MV-4-11 (cell line): ENCODE results near the gene ECE2.
A peak's percentile ranks its signal among the peaks of the same experiment; 100 is the strongest.
"Not testable (repeated sequence)": the region's sequence is repeated elsewhere in the genome, so short reads cannot be mapped to it uniquely, and the experiment has no call there.

Experiments
- DNase-seq: peaks from one replicate; lab custom pipeline; 2025; lab: John Stamatoyannopoulos, UW

The ECE2 gene

DNA sequence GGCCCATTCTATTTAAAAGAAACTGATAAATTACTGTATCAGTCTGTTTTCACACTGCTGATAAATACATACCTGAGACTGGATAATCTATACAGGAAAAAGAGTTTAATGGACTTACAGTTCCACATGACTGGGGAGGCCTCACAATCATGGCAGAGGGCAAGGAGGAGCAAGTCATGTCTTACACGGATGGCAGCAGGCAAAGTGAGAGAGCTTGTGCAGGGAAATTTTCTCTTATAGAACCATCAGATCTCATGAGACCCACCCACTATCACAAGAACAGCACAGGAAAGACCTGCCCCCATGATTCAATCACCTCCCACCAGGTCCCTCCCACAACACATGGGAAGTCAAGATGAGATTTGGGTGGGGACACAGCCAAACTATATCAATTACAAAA, 8.6 kb upstream of the ECE2 start:
- DNase-seq: not testable (repeated sequence)

- no peak for DNase-seq
Measured at GRCh38 chr3:184272269-184272668, 3.6 kb upstream of the ECE2 start.

DNA sequence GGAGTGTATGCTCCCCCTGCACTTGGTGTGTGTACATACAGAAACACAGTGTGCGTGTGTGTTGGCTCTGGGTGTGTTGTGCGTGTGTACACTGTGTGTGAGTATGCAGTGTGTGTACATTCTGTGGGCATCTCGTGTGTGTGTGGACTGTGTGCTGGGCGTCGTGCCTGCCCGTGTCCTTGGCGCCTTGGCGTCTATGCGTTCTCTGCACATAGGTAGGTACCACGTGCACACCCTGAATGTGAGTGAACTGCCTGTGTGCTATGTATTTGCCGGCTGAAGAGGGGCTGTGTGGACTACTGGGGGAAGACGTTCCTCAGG, 481 bp upstream of the ECE2 start:
- DNase-seq: no peak

DNA sequence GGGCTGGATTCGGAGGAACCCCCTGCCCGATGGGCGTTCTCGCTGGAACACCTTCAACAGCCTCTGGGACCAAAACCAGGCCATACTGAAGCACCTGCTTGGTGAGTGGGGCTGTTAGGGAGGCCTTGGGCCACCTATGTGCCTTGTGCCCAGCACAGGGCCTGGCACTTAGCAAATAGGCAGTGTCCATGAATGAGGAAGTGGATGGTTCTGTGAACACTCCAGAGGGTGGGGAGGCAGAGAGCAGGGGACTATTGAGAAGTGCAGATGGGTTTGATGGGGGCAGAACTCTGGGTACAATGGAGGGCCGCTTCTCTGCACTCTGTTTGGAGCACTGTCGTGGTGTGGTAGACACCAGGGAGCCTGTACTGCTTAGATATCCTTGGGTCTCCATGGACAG, 1.5 kb downstream of the ECE2 start:
- DNase-seq: no peak

DNA sequence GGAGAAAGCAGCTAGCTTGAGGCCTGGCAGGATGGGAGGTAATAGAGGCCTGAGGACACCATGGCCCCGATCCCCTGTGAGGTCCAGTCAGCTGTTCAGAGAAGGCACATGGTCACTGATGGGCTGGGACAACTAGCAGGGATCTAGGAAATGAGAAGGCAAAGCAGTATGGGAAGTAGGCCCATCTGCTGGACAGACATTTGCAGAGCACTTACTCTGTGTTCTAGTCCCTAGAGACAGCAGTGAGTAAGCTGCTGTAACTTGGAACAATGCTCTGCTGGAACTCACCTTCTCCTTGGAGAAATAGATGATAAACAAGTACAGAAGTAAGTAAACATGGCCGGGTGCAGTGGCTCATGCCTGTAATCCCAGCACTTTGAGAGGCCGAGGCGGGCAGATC, 7.1 kb downstream of the ECE2 start:
- no peak for DNase-seq

- DNase-seq: no peak
Measured at GRCh38 chr3:184283681-184284080, 7.9 kb downstream of the ECE2 start.

DNA sequence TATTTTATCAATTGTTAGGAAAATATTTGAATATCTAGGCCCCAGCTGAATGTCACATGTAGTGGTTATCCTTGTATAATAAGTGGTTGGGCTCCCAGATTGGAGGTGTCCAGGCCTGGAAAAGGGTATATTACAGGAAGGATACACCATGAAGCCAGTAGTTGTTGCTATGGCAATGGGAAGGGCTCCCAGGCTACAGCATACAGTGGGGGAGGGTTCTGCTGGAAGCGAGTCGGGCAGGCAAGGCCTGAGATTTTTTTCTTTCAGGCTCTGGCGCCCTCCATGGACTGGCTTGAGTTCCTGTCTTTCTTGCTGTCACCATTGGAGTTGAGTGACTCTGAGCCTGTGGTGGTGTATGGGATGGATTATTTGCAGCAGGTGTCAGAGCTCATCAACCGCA, 8.9 kb downstream of the ECE2 start:
- peak; percentile 49 for DNase-seq

- peak; percentile 33 for DNase-seq
Measured at GRCh38 chr3:184289426-184289938, 13.7 kb downstream of the ECE2 start.

DNA sequence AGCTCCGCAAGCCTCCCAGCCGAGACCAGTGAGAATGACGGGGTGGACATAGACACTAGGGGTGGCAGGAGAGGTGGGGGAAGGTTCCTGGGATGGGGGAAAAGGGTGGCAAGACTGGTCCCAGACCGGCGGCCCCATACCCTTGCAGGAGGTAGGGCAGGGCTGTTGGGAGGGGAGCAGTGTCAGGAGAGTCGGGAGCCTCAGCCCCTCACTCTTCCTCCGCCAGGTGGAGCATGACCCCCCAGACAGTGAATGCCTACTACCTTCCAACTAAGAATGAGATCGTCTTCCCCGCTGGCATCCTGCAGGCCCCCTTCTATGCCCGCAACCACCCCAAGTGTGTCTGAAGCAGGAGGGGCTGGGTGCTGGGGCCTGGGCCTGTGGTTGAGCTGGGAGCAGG, 14.5 kb downstream of the ECE2 start:
- no peak for DNase-seq

GRCh38 chr3:184291044-184291737, 15.4 kb downstream of the ECE2 start:
- no peak for DNase-seq

DNA sequence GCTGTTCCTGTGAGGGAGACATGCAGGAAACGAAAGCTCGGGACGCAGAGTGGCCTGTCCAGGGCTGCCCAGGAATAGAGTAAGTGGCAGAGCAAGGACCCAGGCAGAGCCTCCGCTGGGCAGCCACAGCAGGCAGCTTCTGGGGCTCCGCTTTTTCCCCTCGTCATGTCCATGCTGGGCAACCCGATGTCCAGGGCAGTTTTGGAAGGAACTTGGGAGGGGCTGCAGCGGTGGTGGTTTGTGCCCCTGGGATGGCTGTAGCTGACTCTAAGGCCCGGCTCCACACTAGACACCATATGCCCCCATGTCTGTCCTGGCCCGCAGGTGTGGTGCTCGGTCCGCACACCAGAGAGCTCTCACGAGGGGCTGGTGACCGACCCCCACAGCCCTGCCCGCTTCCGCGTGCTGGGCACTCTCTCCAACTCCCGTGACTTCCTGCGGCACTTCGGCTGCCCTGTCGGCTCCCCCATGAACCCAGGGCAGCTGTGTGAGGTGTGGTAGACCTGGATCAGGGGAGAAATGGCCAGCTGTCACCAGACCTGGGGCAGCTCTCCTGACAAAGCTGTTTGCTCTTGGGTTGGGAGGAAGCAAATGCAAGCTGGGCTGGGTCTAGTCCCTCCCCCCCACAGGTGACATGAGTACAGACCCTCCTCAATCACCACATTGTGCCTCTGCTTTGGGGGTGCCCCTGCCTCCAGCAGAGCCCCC, 16.1 kb downstream of the ECE2 start:
- no peak for DNase-seq

GRCh38 chr3:184295771-184296170, 19.9 kb downstream of the ECE2 start:
- no peak for DNase-seq

DNA sequence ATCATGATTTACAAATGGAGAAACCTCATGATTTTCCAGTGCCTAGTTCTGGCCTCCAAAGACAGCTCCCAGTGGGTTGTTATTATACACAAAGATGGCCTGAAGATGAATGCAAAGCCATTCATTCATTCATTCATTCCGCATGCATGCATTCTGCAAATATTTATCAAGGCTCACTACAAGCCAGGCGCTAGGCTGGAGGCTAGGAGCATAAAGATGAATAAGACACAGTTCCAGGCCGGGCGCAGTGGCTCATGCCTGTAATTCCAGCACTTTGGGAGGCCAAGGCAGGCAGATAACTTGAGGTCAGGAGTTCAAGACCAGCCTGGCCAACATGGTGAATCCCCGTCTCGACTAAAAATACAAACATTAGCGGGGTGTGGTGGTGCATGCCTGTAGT, 20.8 kb downstream of the ECE2 start:
- no peak for DNase-seq

GRCh38 chr3:184298759-184299487, 23.1 kb downstream of the ECE2 start, which contains the start of gene PSMD2:
PSMD2 (plus strand) TSS chr3:184299241; CDS start chr3:184299267, 26 bp downstream.
- DNase-seq: peak; percentile 93

DNA sequence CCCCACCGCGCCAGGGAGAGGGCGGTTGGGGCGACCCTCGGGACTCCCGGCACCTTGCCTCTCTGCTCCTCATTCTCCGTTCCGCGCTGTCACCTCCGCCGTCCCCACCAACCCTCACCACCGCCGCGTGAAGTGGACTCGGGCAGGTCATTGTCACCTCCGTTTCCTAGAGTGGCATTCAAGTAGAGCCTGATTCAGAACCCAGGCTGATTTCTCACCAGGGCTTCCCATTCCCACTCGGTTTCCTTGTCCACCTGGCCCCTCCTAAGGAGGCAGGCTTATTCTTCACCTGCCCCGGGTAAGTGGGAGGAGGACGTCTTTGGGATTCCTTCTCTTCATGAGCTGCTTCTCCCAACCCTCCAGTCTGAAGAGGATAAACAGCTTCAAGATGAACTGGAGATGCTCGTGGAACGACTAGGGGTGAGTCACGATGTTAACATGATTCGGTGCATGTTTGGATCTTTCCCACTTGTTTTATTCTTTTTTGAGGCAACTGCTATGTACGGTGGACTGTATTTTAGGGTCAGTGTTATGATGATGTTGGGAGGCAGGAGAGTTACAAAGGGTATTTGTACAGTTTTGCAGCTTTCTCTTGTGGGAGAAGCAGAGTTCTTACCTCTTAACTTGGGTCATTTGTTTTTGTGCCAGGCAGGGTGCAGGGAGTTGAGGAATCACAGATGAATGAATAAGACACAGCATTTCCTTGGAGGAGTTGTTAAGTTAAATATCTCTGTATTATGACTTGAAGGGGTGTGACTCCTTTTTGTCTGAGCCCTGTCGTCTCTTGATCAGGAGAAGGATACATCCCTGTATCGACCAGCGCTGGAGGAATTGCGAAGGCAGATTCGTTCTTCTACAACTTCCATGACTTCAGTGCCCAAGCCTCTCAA, 23.9 kb downstream of the ECE2 start:
- DNase-seq: no peak

DNA sequence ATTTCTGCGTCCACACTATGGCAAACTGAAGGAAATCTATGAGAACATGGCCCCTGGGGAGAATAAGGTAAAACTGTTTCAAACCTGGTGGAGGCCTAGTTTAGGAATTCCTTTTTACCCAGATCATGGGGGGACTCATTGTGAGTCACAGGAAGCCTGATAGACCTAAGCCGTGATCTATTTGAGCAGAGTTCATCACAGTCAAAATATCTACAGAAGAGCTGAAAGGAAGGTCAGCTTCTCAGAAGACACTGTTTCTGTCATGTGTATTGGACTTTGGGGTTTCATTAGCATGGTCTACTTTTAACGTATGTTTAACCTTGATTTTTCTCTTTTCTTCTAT, 24.5 kb downstream of the ECE2 start:
- DNase-seq: no peak

GRCh38 chr3:184305577-184305976, 29.8 kb downstream of the ECE2 start:
- DNase-seq: no peak

DNA sequence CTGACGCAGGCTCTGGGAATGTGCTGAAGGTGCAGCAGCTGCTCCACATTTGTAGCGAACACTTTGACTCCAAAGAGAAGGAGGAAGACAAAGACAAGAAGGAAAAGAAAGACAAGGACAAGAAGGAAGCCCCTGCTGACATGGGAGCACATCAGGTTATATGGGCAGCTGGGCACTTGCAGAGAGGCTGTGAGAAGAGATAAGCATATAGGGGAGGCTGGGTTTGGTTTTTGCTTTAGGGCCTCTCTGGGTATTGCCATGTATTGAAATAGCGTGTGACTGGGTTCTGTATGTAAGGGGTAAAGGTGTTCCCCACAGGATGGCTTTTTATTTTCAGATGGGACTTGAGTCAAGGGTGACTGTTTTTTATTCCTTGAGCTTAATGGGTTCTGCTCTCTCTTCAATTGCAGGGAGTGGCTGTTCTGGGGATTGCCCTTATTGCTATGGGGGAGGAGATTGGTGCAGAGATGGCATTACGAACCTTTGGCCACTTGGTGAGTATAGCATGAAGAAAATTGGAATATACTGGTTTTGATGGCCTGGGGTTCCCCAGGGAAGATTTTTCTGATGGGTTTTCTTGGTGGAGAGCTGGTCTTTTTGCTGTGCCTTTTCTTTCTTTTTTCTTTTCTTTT, 30.6 kb downstream of the ECE2 start:
- DNase-seq: no peak

GRCh38 chr3:184307915-184308314, 32.1 kb downstream of the ECE2 start:
- DNase-seq: no peak

DNA sequence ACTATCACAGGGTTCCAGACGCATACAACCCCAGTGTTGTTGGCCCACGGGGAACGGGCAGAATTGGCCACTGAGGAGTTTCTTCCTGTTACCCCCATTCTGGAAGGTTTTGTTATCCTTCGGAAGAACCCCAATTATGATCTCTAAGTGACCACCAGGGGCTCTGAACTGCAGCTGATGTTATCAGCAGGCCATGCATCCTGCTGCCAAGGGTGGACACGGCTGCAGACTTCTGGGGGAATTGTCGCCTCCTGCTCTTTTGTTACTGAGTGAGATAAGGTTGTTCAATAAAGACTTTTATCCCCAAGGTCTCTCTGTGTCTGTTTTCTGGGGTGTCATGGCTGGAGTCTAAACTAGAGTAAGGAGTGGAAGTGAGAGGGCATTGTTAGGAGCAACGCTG, 32.9 kb downstream of the ECE2 start:
- DNase-seq: no peak

- no peak for DNase-seq
Measured at GRCh38 chr3:184311633-184312032, 35.8 kb downstream of the ECE2 start.

- DNase-seq: peak; percentile 88
Measured at GRCh38 chr3:184314363-184314699, 38.5 kb downstream of the ECE2 start, which contains the start of gene EIF4G1. EIF4G1 (plus strand) TSS chr3:184314606; CDS start chr3:184315797, 1,191 bp downstream.
